Esophagus squamous epithelium (tissue), 4 donors: Measurements from ENCODE around the gene ZNF830.

Source experiments
- POLR2A ChIP-seq, 4 donors: fragments of 450-650 bp; IDR thresholded peaks; one replicate each; pipeline ENCODE4 v1.6.1; 2017; ENCODE audit warnings: antibody characterized with exemption in 4 of 4, mild to moderate bottlenecking in 4 of 4, moderate library complexity in 3 of 4
- TF ChIP-seq, protein P1 (sequence below), 6 experiments: fragments of 450-650 bp in 4 of 6; fragments of 200-600 bp in 2 of 6; sonication (generic) in 2 of 6; IDR thresholded peaks; one replicate each; pipeline ENCODE4 v1.5.1; 2016 to 2019; ENCODE audit warnings: antibody characterized with exemption in 6 of 6, mild to moderate bottlenecking in 4 of 6, moderate library complexity in 4 of 6

DNA sequence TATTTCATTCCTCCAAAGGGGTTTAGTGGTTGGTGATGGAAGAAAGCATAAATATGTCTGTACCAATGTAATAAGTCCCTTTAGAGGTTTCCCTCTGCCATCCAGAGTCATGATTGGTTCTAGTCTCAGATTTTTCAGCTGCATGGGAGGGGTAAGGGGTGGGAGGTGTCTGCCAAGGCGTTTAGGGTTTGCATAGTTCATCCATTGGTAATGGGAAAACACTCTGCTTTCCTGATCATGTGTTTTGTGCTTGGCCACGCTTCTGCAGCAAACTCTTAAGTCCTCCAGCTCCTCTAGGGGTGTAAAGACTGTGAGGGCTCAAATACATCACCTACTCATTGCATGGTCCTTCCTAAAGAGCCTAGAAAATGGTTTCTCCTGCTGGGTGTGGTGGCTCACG, 48.8 kb downstream of the ZNF830 start:
- TF ChIP-seq, protein P1, sequence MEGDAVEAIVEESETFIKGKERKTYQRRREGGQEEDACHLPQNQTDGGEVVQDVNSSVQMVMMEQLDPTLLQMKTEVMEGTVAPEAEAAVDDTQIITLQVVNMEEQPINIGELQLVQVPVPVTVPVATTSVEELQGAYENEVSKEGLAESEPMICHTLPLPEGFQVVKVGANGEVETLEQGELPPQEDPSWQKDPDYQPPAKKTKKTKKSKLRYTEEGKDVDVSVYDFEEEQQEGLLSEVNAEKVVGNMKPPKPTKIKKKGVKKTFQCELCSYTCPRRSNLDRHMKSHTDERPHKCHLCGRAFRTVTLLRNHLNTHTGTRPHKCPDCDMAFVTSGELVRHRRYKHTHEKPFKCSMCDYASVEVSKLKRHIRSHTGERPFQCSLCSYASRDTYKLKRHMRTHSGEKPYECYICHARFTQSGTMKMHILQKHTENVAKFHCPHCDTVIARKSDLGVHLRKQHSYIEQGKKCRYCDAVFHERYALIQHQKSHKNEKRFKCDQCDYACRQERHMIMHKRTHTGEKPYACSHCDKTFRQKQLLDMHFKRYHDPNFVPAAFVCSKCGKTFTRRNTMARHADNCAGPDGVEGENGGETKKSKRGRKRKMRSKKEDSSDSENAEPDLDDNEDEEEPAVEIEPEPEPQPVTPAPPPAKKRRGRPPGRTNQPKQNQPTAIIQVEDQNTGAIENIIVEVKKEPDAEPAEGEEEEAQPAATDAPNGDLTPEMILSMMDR (IDR thresholded peaks at IDR 0.05) = no peak
- TF ChIP-seq POLR2A (IDR thresholded peaks at IDR 0.05) = no peak
